RPMI7951 (cell line): ENCODE data around the gene RBM20. TPM values are rescaled to one million over a fixed set of nuclear protein-coding genes. Genes with fewer than 3 reads are reported as not detected.

ENCODE experiments used
- DNase-seq: peaks from one replicate; pipeline ENCODE4 v3.0.0-alpha.2; 2012; ENCODE audit warnings: low read depth
- total RNA-seq: library from RNA; depleted of rRNA; stranded (reverse); fragments of >200 nt; shearing (Covaris generic); gene quantifications from 2 replicates; pipeline ENCODE4 v1.2.3, GENCODE V29; 2014

RBM20 gene
- total RNA-seq, 1 experiment from 2014 or later = 0.36 TPM

DNA sequence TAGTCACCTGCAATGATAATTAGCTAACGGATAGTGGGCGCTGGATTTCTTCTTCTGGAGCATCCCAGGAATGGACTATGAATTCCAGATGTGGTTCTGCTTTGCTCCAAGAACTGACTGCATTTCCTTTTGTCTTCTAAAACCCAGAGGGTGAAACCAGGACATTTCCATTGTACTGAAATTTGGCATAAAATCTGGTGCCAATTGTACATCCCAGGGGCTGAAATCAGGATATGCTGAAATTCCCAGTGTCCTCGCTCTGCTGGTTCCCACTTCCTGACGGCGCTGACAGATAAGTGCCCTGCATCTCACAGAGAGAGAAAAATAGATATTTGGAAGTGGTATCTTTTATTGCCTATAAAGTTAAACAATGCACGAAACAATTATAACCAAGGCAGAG lies 31.9 kb downstream of the RBM20 start:
- no peak for DNase-seq

DNA sequence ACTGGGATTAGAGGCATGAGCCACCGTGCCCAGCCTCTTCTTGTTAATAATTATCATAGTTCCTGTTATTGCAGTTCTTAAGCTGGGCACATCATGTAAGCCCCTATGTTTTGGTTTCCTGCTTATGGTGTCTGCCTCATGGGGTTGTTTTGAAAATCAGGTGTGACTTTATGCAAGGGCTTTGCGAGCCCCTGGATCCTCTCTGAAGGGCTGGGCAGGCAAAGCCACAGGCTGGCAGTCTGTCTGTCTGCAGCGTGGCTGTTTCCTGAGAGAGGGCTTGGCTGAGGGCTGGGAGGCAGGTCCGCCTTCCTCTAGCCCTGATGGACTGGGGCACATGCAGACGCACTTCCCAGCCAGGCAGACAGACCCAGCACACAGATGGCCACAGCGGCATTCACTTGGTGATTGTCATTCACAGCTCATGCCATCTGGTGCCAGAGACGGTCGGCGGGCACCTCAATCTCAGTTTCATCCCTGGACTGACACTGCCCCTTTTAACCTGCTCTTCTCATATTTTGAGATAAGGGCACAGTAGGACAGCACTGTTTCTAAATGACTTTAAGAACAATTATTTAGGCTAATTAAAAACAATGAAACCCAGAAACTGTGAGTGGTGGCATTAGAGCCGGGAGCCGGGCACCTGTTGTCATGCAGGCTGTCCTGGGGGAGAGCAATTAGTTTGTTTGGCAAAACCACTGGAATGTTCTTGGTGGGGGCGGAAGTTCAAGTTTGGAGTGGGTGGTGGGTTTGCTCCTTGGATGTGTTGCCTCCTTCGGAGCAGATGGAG lies 35.5 kb downstream of the RBM20 start:
- DNase-seq = no peak

DNA sequence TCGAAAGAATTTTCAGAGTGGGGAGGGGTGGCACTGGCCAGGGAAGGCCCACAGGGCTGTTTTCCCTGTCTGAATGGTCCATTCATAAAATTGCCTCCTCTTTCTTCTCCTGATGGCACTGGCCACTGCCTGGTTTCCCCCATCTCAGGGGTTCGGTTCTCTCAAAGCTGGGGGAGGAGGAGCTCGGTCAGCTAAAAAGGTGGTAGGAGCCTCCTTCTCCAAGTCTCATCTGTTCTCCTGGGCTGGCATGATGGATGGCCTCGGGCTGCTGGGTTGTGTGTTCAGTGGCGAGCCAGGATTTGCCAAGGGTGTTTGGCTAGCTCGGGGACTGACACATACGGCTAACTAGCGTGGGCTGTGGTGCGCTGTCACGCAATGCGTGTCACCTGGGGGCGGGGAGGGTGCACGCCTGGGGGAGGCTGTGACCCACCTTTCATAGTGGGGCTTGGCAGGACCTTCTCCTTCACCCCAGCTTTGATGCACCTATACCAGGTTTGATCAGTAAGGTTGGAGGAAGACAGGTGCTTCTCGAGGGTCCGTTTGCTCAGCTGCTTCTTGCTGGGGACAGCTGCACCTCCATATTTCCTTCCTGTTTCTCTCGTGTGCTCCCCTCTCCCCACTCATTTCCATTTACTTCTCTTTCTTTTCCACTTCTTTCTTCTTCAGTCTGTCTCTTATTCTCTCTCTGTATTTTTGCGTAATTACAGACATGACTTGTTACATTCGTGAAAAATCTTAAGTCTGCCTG lies 36.3 kb downstream of the RBM20 start:
- DNase-seq = peak; percentile 44

DNA sequence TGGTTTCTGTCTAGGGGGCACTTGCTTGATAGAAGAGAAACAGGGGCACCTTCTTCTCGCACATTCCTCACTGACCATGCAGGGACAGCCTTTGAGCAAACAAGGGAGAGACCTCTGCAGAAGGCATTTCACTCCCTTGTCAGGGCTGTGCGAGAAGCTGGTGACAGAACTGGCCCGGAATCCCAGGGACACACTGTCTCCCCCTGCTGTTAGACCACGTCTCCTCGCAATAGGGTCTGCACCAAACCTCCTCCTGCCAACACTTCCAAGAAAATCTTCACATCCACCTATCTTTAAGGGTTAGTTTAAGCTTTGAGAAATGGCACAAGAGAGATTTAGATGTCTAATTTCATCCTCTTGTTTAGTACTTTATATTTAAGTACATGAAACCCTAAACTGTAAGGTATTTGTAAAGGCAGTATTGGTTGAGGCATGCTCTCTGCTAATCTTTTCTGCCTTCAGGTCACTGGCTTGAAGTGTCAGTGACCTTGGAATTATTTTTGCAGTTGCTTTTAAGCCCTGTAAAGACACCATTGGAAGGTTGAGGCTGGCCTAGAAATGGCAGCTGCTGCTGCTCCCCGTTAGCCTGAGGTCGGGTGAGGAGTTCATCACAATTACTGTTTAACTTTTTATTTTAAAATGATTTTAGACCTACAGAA lies 37.0 kb downstream of the RBM20 start:
- DNase-seq = peak; percentile 43

DNA sequence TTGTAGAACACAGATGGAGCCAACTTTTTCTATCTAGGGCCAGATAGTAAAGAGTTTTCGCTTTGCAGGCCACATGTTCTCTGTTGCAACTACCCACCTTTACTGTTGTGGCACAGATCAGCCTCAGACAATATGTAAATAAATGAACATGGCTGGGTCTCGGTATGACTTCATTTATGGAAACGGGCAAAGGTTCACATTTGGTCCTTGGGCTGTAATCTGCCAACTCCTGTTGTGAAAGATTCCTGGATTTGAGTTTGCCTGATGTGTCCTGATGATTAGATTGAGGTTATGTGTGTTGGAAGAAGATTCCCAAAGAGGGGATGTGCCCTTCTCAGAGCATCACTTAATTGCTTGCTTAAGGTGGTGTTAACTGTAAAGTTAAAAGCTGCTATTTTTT lies 38.2 kb downstream of the RBM20 start:
- DNase-seq = no peak

DNA sequence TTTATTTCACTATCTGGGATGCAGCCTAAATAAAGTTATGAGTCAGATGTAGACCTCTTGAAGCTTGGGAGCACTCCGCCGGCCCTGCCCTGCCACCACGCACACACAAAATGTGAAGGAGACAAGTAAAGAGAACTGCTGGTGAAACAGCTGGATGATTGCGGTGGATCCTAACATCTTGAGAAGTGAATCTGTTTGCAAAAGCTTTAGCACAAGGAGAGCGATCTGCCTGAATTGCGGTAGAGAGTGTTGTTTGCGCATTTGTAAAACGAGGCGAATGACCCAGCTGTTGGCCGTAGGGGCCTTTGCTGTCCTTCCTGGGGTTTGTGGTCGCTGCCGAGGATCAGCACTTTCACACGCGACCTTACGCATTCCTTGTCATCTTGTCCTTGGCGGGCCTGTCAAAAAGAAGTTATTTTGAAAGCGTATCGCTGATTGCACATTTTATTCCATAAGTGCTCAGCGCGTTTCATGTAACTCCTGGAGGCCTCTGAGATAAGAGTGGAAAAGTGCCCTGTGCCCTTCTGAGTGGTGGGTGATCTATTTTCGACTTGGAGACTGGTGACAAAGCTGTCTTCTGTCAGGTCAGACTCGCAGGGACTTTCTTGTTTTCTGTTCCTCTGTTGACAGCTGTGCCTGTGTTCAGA lies 40.8 kb downstream of the RBM20 start:
- DNase-seq = no peak

DNA sequence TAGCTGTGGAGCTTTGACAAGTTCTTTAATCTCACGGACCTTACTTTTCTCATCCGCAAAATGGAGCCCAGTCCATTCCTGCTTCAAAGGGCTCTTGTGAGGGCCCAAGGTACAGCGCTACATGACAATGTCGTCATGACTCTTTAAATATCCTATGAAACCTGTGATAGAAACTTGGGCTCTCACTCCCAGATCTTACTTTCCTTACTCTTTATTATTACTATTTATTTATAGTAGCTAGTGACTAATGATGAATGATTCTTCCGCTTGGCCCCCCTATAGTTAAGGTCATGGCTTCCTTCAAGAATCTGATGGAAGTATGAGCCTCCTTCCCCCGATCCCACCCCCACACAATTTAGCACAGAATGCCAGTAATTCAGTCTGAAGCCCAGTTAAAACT lies 41.9 kb downstream of the RBM20 start:
- no peak for DNase-seq

DNA sequence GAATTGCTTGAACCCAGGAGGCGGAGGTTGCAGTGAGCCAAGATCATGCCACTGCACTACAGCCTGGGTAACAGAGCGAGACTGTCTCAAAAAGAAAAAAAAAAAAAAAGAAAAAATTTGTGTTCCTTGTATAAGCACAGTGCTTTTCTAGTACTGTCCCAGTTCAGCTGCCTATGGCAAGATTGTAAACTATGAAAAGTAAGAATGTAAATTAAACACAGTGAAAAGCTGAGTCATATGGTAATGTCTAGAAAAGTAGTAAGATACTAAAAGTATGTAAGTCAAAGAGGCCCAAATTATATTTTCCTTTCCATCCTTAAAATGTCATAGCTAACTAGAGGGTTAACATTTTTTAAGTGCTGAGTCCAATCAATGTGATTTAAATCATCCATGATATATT lies 42.8 kb downstream of the RBM20 start:
- DNase-seq = no peak

DNA sequence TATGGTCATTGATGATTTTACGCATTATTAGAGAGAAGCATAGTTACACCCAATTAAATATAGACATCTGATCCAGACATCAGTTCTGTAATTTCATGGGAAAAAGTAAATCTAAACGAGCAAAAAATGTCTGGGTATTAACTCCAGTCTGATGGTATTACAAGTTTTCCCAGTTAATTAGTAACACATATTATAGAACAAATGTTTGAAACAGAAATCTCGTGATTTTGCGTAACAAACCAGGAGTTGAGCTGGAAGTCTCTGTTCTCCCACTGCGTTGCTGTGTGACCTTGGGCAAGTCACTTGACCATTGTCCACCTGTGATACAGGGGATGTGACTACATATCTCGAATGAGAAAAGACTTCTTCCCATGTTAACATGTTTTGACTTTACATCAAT lies 43.3 kb downstream of the RBM20 start:
- no peak for DNase-seq

DNA sequence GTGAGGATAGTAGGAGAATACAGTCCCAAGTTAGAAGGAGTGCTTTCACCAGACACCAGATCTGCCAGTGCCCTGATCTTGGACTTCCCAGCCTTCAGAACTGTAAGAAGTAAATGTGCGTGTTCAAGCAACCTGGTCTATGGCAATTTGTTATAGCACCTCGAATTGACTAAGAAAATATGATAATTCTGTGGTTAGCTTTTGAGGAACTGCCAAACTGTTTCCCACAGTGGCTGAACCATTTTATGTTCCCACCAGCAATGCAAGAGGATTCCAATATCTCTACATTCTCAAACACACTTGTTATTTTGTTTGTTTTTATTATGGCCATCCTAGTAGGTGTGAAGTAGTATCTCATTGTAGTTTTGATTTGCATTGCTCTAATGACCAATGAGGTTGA lies 47.0 kb downstream of the RBM20 start:
- DNase-seq = no peak

DNA sequence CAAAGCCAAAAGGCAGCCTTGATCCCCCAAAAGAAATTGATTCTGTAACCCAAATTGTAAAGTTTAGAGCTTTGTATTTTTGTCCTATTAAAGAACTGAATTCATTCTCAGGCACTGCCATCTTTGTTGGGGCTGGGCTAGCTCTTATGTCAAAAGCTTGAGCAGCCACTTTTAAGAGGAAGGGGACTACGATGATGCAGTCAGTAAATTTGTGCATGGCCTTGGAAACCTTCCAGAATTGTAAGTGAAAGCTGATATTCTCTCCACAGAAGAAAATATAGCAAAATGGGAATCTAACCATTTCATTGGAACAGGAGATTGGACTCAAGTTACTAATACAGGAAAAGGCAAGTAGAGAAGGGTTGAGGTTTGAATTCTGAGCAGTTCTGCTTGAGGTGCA lies 50.1 kb downstream of the RBM20 start:
- DNase-seq = no peak

DNA sequence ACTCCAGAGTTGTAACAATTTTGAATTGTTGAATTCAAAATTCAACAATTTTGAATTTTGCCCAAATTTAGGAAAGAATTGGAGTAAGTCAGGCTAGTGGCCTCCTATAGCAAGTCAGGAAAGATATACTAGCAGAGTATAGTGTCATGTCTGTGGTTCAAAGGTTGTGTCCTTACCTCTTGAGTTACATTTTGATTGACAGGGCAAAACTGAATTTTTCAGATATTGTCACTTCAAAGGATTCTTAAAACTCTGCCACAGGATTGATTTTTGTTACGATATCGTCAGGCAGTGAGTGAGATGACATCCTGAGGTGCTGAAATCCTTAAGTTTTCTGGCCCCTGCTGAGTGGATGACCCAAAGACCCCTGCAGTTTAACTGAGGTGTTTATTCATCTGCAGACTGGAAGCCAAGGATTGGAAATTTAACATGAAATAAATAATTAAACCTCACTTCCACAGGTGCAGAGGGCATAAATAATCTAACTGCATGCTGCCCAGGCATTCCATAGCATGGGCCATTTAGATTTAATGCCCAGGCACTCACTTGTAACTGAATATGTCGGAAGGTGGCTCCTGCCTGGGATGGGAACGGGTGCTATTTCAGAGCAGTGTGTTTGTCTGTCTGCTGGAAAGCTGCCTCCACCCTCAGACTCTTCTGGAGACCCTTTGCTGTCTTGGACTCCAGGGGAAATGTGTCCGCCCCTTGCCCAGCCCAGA lies 50.8 kb downstream of the RBM20 start:
- no peak for DNase-seq

DNA sequence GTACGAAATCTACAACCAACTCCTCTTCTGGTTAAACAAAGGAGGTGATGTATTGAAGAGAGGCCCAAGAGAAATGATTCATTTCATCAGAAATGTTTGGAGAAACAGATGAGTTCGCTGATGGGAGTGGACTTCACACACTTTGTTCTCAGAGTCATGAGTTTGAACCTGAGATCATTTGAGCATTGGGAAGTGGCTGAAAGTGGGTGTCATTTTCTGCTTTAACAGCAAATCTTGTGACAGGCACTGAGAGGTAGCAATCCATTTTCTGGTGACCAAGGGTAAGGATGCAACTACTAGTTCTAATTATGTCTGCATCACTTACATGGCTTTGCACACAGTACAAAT lies 51.4 kb downstream of the RBM20 start:
- DNase-seq = no peak

DNA sequence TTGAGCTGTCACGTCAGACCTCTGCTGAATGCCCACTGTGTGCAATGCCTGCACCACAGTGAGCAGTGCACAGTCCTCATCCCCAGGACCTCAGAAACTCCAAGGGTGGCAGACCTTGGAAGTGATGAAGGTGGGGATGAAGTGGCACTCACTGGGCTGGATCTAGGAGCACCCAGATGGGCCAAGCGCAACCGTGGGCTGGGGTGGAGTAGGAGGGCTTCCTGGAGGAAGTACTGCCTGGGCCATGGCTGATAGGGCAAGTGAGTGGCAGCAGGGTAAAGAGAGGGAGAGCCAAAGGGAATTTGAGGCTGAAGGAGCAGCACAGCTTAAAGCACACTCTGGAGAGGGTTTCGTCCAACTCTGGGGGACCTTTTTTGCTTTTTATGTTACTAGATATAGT lies 52.3 kb downstream of the RBM20 start:
- no peak for DNase-seq

DNA sequence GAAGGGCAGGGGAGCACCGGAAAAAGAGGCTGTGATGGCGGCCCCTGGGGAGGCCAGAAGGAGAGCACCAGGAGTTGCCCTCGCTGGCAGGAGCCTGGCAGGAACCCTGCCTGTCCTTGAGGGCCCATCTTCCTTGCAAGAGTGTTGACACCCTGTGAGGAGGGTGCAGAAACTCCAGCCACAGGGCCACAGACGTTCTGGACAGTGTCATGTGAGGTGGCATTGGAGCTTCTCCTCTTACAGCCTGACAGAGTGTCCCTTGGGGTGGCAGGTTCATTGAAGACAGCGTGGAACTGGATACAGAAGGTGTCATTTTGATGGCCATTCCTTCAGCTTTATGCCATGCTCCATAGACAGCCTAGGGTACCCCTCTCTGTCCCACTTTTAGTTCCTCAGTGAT lies 54.2 kb downstream of the RBM20 start:
- DNase-seq = no peak

DNA sequence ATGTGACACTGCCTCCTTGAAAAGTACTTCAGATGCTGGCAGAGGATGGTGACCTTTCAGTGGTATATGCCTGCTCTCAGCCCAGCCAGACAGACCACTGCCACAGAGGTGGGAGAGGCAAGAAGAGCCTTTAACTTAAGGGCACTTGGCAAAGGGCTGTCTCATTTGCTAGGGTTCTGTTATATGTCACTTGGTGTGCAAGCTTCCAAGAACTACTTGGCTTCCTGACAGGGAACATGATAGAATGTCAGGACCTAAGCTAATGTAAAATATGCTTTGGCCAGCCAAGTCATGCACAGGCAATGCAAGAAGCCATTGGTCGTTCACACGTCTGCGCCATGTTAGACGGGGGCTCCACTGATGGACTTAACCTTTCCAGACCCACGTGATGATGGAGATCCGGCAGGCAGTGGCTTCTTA lies 54.7 kb downstream of the RBM20 start:
- no peak for DNase-seq

DNA sequence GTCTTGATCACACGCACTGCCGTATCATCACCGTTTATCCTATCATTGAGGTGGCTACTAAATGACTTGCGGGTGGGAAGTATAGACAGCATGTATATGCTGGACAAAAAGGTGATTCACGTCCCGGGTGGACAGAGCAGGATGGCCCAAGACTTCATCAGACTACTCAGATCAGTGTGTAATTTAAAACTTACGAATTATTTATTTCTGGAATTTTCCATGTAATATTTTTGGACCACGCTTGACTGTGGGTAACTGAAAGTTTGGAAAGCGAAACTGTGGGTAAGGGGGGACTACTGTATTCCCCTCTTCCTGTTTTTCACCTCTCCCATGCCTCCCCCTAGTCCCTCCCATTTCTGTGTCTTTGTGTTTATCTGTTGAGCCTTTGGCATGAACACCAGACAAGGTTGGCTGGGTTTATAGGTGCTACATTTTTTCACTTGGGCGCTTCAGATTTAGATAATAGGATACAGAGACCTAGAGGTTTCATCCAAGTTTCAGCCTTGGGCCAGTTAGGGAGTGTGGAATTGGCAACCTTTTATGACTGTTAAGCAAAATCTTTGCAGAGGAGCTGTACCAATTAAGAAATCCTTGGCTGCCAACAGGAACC lies 55.8 kb downstream of the RBM20 start:
- DNase-seq = no peak

DNA sequence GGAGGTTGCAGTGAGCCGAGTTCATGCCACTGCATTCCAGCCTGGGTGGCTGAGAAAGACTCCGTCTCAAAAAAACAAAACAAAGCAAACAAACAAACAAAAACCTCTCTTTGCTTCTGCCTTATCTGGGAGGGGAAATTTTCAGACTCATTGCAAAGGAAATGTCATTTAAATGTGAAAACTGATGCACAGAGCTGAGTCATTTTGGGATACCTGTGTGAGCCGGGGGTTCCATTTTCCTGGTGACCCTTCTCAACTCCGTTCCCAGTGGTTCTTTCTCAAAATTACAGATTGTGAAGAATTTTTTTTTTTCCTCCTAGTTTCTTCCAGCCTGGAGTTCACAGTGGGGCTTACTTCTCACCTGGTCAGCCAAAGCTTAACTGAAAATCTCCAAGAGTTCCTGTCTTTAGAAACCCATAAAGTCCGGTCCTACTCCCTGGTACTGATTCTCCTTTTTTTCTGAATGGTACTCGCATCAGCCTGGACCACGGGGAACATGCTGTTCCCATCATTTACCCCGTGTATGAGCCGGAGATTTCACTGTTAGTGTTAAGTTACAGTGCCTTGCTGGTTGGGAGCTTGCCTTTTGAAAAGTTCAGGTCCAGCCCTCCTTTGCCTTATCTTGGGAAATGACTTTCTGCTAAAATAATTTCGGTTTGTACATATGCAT lies 56.9 kb downstream of the RBM20 start:
- DNase-seq = no peak

DNA sequence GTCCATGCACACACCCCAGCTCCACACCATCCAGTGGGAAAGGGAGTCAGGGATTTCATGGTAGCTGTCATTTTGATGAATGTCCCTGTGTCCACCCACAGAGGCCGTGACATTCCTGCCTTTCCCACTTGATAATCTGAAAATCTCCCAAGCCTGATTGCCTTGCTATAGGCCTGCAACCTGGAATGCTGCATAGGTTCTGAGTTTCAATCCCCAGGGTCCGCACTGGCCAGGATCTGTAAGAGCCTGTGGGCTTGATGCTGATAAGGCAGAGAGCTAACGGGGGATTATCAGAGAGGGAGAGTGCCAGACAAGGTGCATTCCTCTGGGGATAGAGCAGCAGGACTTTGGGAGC lies 57.5 kb downstream of the RBM20 start:
- no peak for DNase-seq

DNA sequence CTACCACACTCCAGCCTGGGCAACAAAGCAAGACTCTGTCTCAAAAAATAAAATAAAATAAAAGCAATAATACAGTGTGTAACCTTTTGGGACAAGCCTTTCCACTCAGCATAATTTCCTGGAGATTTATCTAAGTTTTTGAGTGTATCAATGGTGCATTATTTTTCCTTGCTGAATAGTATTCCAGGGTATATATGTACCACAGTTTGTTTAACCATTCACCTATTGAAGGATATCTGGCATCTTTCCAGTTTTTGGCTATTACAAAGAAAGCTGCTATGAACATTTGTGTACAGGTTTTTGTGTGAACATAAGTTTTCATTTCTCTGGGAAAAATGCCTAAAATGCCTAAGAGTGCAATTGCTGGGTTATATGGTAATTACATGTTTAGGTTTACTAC lies 59.9 kb downstream of the RBM20 start:
- no peak for DNase-seq

DNA sequence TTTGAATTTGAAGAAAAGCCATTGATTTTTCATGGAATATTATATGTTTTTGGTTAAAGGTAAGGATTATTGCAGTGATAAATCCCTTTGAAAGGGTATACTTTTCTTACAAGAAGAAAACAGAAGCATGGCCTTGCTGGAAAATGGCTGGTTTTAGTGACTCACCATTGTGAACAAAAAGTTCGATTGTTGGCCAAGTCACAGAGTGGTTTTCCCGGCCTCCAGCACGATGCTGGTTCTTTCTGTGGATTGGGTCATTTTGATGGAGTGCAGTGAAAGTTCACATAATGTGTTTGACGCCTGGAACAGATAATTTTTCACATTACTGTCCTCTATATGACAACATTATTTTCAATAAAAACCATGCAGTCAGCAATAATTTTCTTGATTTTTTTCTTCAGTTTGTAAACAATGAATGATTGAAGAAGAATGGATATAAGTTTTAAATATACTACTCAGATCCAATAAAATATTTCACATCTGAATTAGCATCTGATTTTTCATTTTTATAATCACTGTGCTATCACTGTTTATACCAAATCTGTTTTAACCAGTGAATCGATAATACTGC lies 60.9 kb downstream of the RBM20 start:
- peak; percentile 54 for DNase-seq
